Right kidney (tissue), 1 donor: ENCODE results near the gene STARD9.
"Not testable (repeated sequence)": the region's sequence is repeated elsewhere in the genome, so short reads cannot be mapped to it uniquely, and the experiment has no call there.

Experiments
- DNase-seq: peaks from one replicate; pipeline ENCODE4 v3.0.0-alpha.2; 2016

Gene STARD9

GRCh38 chr15:42590619-42591237, 15.3 kb downstream of the STARD9 start:
- DNase-seq, result no peak

- no peak for DNase-seq
Observed at GRCh38 chr15:42591238-42591934, 16.0 kb downstream of the STARD9 start.

GRCh38 chr15:42592716-42593115, 17.3 kb downstream of the STARD9 start:
- DNase-seq, result no peak

- no peak for DNase-seq
Observed at GRCh38 chr15:42593143-42593542, 17.7 kb downstream of the STARD9 start.

- no peak for DNase-seq
Observed at GRCh38 chr15:42594095-42594494, 18.7 kb downstream of the STARD9 start.

GRCh38 chr15:42595626-42596240, 20.3 kb downstream of the STARD9 start:
- DNase-seq, result no peak

- not testable (repeated sequence) for DNase-seq
Observed at GRCh38 chr15:42601316-42601715, 25.9 kb downstream of the STARD9 start.

- DNase-seq, result no peak
Observed at GRCh38 chr15:42602501-42602900, 27.1 kb downstream of the STARD9 start.

- DNase-seq, result no peak
Observed at GRCh38 chr15:42603978-42604377, 28.6 kb downstream of the STARD9 start.

GRCh38 chr15:42604894-42605744, 29.7 kb downstream of the STARD9 start:
- DNase-seq, result no peak

- no peak for DNase-seq
Observed at GRCh38 chr15:42605796-42606195, 30.4 kb downstream of the STARD9 start.

GRCh38 chr15:42608110-42608531, 32.7 kb downstream of the STARD9 start:
- DNase-seq, result no peak

- no peak for DNase-seq
Observed at GRCh38 chr15:42608752-42609488, 33.5 kb downstream of the STARD9 start.

GRCh38 chr15:42611532-42611931, 36.1 kb downstream of the STARD9 start:
- DNase-seq, result no peak

GRCh38 chr15:42612367-42612912, 37.0 kb downstream of the STARD9 start:
- no peak for DNase-seq

GRCh38 chr15:42616107-42616506, 40.7 kb downstream of the STARD9 start:
- DNase-seq, result no peak

GRCh38 chr15:42619656-42620371, 44.4 kb downstream of the STARD9 start:
- no peak for DNase-seq

GRCh38 chr15:42621386-42621785, 46.0 kb downstream of the STARD9 start:
- DNase-seq, result no peak

- no peak for DNase-seq
Observed at GRCh38 chr15:42621996-42622925, 46.9 kb downstream of the STARD9 start.

GRCh38 chr15:42623951-42624350, 48.5 kb downstream of the STARD9 start:
- no peak for DNase-seq
